Sigmoid colon (tissue), 3 donors: Measurements from ENCODE around the gene RIMBP2.

Experiments used
- CTCF ChIP-seq, 4 experiments: fragments of 450-650 bp in 3 of 4; fragments of 200-600 bp in 1 of 4; IDR thresholded peaks; one replicate each; pipeline ENCODE4 v1.5.1; 2016 to 2019; ENCODE audit warnings: antibody characterized with exemption in 4 of 4, mild to moderate bottlenecking in 3 of 4, moderate library complexity in 2 of 4
- POLR2A ChIP-seq, 2 donors: fragments of 450-650 bp; IDR thresholded peaks; one replicate each; pipeline ENCODE4 v1.6.1; 2016; ENCODE audit warnings: antibody characterized with exemption in 2 of 2, mild to moderate bottlenecking in 2 of 2, moderate library complexity in 2 of 2

GRCh38 chr12:130366159-130366558 is 349.9 kb downstream of the RIMBP2 start:
- no peak for TF ChIP-seq POLR2A (IDR thresholded peaks at IDR 0.05)
- TF ChIP-seq CTCF (IDR thresholded peaks at IDR 0.05) = no peak
